ENCODE measurements around the gene PNMA6A.
"Not testable (repeated sequence)": the region's sequence is repeated elsewhere in the genome, so short reads cannot be mapped to it uniquely, and the experiment has no call there.

The PNMA6A gene

DNA sequence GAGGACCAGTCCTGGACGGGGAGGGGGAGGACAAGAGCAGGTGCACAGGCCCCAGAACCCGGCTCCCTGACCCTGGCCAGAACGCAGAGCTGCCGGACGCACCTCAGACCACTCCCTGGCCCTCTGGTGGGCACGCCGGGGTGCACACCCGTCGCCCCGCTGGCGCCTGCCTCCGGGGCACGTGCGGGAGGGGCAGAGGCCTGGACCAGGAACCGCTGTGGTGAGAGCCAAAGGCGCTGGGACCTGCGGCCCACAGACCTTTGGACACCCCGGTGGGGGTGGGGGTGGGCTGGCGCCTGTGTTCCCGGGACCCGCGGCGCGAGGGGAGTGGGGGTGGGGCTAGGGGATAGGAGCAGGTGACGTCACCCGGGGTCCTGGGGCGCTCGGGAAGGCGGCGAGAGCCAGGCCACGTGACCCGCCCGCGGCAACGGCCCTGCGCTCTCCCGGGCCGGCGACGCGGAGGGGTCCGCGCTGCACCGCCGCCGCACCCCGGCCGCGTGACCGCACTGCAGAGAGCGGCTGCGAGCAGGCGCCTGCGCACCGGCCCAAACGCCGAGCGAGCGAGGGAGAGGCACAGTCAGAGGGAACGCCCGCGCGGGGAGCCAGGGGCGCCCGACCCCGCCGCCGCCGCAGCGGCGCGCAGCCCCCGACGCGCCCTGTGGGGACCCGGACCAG is at the start of gene PNMA6A:
PNMA6A (plus strand) TSS at position 546 of the 675 bp plus-strand sequence. CDS start 609 bp downstream, outside the sequence.
- not testable (repeated sequence) for DNase-seq

DNA sequence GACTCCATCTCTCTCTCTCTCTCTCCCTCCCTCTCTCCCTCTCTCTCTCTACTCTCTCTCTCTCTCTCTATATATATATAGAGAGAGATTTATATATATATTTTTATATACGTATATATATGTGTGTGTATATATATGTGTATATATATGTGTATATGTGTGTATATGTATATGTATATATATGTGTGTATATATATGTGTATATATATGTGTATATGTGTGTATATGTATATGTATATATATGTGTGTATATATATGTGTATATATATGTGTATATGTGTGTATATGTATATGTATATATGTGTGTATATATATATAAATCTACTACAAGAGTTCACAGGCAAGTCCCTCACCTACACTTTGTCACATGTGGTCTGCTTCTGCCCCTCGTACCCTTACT is 45.8 kb upstream of the PNMA6A start:
- DNase-seq = not testable (repeated sequence)

DNA sequence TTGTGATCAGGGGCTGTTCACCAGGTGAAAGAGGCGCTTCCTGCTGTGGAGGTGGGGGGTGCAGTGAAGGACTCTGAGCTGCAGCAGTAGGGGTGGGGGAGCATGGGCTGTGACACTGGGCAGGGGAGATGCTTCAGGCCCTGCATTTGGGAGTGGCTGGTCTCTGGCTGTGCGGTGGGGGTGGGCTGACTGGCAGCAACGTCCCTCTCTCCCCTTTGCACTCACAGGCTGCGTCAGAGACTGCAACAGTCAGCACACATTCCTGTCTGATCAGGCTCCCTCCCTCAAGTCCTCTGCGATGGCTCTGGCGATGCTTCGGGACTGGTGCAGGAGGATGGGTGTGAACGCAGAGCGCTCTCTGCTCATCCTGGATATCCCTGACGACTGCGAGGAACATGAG is 43.8 kb upstream of the PNMA6A start:
- DNase-seq = not testable (repeated sequence)

DNA sequence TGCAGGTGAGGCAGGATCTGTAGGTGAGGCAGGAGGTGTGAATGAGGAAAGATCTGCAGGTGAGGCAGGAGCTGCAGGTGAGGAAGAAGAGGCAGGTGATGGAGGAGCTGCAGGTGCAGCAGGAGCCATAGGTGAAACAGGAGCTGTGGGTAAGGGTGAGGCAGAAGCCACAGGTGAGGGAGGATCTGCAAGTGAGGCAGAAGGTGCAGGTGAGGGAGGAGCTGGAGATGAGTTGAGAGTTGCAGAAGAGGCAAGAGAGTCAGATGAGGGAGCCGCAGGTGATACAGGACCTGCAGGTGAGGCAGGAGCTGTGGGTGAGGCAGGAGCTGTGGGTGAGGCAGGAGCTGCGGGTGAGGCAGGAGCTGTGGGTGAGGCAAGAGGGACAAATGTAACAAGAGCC is 43.1 kb upstream of the PNMA6A start:
- no peak for DNase-seq

DNA sequence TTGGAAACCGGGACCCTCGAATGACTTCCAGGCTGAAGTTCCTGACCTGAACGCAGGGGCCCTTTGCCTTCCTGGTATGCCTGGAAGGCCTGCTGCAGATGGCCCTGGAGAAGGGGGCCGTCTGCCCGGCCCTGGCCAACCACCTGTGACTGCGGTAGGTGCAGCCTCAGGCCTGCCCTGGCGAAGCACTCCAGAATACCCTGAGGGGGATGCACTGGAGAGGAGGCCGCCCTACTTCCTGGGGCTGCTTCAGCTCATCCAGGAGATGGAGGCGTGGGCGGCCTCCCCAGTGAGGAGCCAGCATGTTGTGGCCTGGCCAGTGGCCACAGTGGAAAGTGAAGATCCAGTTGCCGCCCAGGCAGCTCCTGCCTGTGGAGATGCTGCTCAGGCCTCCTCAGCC is 42.4 kb upstream of the PNMA6A start:
- DNase-seq = no peak

DNA sequence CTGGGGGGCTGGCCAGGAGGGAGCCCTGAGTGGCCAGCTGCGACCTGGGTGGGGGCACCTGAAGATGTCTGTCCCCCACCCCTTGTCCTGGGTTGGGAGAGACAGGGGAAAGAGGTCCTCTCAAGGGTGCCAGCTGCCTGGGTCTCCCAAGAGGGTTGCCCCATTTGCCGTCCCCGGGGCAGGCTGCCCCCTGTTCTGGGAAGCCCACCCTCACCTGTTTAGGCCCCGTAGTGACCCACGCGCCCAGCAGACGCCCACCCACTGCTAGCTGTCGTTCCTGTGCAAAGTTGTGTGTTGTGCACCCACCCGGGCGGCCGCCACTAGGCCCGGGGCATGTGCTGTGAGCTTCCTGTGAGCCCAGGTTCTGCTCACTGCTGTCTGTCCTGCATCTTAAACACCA is 41.5 kb upstream of the PNMA6A start:
- no peak for DNase-seq

DNA sequence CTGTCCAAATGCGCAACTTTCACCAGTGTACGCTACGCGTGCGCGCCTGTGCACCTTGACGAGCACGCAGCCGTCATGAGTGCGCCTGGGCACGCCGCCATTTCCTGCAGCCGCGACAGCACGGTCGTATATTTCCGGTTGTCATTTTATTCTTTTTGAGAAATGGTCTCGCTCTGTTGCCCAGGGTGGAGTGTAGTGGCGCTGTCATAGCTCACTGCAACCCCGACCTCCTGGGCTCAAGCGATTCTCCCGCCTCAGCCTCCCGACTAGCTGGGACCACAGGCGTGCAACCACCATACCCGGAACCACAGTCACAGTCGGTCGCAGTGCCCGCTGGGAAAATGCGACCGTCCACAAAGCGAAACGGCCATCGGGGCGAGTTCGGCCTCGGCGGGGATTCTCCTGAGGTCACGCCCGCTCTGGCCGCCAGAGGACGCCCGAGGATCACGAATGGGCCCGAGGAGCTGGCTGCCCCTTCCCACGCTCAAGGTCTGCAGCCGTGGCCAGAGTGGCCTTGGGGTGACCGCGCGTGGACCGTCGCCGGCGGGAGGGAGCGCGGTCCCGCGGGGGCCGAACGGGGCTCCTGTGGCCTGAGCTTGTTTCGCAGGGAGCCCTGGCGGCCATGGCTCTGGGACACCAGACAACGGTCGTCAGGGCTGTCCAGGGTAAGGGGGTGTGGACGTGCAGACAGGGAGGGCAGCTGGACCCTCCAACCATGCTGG is 39.7 kb upstream of the PNMA6A start:
- DNase-seq = peak; percentile 62

DNA sequence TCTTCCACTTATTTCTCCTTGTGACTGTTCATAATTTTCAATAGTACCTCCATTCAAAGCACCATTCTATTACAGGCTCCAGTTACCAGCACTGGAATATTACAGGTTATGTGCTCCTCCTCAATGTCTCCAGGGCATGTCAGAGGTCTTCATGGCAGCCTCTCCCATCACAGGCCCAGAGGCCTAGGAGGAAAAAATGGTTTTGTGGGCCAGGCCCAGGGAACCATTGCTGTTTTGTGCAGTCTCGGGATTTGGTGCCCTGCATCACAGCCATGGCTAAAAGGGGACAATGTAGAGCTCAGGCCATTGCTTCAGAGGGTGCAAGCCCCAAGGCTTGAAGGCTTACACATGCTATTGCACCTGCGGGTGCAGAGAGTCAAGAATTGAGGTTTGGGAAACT is 23.2 kb upstream of the PNMA6A start:
- DNase-seq = no peak

DNA sequence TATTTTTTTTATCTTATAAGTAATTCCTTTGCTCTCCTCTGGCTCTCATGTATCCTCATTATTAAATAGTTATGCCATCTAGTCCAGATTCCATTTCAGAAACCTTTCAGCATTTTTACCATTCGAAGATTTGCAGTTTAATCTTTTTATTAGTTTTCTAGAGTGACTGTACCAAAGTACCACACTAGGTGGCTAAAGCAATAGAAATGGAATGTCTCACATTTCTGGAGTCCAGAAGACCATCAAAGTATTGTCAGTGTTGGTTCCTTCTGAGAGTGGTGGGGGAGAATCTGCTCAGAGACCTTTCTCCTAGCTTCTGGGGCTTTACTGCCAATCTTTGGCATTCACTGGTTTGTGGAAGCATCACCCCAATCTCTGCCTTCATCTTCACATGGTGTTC is 19.7 kb upstream of the PNMA6A start:
- no peak for DNase-seq

DNA sequence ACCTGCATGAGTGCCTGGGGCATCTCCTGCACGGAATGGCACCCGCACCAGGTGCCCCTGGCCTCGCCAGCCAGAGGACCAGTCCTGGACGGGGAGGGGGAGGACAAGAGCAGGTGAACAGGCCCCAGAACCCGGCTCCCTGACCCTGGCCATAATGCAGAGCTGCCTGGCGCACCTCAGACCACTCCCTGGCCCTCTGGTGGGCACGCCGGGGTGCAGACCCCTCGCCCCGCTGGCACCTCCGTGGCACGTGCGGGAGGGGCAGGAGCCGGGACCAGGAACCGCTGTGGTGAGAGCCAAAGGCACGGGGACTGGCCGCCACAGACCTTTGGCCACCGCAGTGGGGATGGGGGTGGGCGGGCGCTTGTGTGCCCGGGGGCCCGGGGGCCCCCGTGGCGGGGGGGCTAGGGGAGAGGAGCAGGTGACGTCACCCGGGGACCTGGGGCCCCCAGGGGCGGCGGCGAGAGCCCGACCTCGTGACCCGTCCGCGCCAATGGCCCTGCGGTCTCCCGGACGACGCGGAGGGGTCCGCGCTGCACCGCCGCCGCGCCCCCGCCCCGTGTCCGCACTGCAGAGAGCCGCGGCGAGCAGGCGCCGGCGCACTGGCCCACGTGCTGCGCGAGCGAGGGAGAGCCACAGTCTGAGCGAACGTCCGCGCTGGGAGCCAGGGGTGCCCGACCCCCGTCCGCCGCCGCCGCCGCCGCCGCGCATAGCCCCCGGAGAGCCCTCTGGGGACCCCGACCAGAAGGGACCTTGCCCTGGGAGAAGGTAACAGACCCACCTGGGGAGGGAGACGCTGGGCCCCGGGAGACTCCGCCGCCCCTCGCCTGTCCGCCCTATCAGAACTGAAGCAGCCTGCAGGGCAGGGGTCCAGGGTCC is 16.1 kb upstream of the PNMA6A start, which contains the start of gene PNMA3:
PNMA3 (plus strand) TSS at position 600 of the 879 bp plus-strand sequence. CDS start 586 bp downstream, outside the sequence.
- no peak for DNase-seq

DNA sequence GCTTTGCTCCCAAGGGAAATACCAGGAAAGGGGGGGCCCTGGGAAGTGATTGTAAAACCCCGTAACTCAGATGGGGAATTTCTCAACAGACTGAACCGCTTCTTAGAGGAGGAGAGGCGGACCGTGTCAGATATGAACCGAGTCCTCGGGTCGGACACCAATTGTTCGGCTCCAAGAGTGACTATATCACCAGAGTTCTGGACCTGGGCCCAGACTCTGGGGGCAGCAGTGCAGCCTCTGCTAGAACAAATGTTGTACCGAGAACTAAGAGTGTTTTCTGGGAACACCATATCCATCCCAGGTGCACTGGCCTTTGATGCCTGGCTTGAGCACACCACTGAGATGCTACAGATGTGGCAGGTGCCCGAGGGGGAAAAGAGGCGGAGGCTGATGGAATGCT is 15.0 kb upstream of the PNMA6A start:
- no peak for DNase-seq

DNA sequence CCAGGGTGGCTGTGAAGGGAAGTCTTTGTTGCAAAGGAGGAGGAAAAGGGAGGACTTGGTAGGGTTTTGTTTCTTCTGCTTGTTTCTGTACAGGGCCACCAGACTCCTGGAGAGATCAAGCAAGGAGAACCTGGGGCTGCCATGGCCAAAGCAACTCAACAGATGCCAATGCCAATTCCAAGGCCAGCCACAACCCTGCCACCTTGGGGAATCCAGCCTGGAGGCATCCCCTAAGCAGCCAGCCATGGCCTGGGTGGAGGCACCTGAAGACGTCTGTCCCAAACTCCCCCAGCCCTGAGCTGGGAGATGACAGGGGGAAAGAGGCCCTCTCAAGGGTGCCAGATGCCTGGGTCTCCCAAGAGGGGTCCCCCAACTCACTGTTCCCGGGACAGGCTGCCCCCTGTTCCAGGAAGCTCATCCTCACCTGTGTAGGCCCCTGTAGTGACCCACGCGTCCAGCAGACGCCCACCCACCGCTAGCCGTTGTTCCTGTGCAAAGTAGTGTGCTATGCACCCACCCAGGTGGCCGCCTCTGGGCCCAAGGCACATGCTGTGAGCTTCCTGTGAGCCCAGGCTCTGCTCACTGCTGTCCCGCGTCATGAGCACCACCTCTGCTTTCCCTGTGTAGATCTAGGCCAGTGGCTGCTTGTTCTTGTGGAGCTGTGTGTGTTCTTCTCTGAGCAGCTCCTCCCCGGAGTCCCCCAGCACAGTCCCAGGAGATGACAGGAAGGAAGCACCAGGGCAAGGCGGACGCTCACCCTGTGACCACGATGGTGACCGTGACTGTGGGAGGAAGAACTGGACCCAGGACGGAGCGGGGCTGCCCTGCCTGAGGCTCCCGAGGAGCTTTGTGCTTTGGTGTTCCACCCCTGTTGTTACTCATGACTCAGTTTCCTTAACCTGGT is 12.8 kb upstream of the PNMA6A start:
- no peak for DNase-seq

DNA sequence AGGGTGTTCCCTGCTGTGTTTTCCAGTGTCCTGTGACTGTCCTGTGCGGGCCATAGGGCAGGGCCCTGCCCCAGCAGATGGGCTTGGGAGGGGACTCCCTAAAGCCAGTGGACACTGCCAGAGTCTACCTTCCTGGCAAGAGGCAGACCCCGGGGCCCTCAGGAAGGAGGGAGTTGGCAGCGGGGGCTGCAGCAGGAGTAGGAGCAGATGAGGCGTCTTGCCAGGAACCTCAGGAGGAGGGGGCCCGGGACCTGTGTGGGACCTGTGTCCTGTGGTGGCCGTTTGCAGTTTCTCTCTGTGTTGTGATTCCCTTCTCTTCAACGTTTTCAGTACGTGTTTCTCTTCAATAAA is 12.2 kb upstream of the PNMA6A start:
- DNase-seq = no peak

DNA sequence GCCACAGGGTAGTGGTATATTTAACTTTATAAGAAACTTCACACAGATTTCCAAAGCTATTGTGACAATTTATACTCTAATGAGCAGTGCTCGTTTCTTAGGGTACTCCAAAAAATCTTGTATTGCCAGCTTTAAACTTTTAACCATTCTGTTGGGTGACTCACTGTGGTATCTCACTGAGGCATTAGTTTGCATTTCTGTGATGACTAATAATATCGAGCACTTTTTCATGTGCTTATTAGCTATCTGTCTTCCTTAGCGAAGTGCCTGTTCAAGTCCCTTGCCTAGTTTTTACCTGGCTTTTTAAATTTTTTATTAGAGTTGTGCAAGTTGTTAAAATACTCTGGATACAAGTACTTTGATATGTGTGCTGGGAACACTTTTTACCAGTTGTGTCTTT is 10.5 kb upstream of the PNMA6A start:
- DNase-seq = no peak

DNA sequence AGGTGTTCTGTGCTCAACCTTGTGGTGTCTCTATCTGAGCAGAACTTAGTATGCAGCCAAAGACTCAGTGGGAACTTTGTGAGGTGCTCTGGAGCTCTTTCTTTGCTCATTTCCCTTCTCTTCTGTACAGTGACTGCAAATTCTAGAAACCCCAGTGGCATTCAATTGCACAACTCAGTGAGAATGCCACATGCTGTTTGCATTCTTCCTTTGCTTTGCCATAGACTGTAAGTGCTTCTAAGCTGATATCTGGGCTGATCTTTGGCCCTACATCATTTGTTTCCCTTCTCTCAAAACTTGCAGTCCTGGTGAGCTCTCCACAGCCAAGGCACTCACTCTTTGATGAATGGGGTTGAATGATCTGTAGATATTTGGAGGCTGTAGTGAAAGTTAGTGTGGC is 8.9 kb upstream of the PNMA6A start:
- DNase-seq = no peak

DNA sequence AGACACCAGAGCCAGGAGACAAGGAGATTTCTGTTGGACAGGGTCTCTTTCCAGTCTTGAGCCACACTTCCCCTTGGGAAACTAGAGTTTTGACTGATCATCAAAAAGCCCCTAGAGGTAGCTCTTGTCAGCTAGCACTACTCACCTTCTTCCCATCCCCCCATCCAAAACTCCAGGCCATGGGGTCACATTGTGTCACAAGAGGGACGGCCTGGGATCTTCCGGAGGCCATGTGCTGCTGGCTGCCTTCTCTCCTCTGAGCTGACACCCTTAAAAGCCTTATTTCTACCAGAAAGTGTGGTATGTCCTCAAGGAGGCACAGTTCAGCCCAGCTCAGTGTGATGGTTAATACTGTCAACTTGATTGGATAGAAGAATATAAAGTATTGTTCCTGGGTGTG is 8.2 kb upstream of the PNMA6A start:
- no peak for DNase-seq

DNA sequence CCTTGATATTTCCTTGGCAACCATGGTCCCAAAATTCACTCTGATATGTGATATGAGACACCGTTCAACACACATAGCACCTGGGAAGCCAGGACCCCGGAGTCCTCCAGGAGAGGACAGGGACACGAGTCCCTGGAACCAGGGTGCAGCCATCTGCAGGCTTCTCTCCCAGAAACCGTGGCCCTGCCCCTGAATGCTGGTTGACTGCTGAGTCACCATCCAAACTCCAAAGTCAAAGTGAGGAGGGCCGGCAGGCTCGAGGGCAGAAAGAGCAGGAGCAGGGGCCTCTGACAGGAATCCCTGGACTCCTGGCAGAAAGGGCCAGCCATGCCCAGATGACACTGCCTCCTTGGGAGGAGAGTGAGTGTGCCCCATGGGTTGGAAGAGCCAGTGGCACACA is 6.9 kb upstream of the PNMA6A start:
- no peak for DNase-seq

DNA sequence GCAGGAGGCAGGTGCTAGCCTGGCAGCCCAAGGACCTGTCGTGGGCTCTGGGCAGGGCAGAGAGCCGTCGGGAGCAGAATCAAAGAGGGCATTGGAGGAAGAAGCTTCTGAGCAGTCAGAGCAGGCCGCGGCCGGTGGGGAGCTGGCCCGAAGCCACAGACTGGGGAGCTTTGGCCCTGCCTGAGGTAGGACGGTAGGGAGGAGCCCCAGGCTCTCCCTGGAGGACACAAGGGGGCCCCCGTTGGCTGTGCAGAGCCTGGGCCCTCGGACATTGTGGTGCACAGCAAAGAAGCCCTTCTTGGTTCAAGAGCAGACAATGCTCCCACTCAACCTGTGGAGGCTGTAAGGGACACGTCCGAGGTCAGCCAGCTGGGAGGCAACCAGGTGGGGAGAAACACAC is 5.9 kb upstream of the PNMA6A start:
- not testable (repeated sequence) for DNase-seq

DNA sequence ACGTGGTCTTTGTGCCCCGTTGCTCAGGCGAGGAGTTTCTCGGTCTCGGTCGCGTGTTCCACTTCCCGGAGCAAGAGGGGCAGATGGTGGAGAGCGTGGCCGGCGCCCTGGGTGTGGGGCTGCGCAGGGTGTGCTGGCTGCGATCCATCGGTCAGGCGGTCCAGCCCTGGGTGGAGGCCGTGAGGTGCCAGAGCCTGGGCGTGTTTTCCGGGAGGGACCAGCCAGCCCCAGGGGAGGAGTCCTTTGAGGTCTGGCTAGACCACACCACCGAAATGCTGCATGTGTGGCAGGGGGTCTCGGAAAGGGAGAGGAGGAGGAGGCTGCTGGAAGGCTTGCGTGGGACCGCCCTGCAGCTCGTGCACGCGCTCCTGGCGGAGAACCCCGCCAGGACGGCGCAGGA is 1.1 kb downstream of the PNMA6A start:
- DNase-seq = not testable (repeated sequence)

DNA sequence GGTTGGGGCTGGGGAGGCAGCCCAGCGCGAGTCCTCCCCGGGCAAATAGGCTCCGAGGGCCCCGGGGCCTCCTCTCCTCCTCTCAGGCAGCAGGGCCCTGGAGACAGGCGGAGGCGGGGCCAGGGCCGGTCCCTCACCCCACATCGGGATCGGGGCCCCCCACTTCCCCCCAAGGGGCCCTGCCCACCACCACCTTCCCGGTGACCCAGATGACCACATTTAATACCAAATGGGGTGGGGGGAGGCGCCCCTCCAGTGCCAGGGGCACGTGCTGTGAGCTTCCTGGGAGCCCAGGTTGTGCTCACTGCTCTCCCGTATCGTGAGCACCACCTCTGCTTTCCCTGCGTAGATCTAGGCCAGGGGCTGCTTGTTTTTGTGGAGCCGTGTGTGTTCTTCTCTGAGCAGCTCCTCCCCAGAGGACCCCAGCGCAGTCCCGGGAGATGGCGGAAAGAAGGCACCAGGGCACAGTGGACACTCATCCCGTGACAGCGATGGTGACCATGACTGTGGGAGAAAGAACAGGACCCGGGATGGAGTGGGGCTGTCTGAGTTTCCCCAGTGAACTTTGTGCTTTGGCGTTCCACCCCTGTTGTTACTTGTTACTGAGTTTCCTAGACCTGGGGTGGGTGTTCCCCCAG is 2.1 kb downstream of the PNMA6A start:
- no peak for DNase-seq

DNA sequence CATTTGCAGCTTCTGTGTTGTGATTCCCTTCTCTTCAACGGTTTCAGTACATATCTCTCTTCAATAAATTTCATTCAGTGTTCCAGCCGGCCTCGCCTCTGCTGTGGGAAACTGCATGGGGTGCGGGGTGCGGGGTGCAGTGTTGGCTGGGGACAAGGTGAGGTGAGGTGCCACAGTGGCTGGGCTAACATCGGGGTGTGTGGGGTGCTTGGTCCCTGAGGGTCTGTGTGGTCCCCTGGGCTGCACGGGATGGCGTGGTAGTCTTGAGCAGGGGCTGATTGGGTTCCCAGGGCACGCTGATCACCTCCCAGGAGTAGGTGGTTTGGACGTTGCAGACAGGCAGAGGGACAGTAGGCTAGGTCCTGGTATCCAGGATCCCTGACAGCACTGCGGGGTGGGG is 2.7 kb downstream of the PNMA6A start:
- no peak for DNase-seq

DNA sequence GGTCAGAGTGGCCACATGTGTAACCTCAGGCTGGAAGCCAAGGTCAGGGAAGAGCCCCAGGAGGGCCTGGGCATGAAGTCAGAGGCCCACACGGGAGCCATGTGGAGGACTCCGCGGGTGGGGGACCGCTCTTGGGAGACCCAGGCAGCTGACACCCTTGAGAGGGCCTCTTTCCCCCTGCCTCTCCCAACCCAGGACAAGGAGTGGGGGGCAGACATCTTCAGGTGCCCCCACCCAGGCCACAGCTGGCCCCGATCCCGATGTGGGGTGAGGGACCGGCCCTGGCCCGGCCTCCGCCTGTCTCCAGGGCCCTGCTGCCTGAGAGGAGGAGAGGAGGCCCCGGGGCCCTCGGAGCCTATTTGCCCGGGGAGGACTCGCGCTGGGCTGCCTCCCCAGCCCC is 3.1 kb downstream of the PNMA6A start:
- DNase-seq = no peak
